Stimulated activated CD8-positive, alpha-beta memory T cell treated with anti-CD3 and anti-CD28 coated beads, Interleukin-15, amount 100 ng/mL, for 1 hour (primary cell): ENCODE results near the gene DNASE1L1.
A peak's percentile ranks its signal among the peaks of the same experiment; 100 is the strongest.

Source experiments
- DNase-seq: peaks from one replicate; pipeline ENCODE4 v3.0.0-alpha.2; 2020; ENCODE audit warnings: low read depth

DNASE1L1 gene, protein sequence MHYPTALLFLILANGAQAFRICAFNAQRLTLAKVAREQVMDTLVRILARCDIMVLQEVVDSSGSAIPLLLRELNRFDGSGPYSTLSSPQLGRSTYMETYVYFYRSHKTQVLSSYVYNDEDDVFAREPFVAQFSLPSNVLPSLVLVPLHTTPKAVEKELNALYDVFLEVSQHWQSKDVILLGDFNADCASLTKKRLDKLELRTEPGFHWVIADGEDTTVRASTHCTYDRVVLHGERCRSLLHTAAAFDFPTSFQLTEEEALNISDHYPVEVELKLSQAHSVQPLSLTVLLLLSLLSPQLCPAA

DNA sequence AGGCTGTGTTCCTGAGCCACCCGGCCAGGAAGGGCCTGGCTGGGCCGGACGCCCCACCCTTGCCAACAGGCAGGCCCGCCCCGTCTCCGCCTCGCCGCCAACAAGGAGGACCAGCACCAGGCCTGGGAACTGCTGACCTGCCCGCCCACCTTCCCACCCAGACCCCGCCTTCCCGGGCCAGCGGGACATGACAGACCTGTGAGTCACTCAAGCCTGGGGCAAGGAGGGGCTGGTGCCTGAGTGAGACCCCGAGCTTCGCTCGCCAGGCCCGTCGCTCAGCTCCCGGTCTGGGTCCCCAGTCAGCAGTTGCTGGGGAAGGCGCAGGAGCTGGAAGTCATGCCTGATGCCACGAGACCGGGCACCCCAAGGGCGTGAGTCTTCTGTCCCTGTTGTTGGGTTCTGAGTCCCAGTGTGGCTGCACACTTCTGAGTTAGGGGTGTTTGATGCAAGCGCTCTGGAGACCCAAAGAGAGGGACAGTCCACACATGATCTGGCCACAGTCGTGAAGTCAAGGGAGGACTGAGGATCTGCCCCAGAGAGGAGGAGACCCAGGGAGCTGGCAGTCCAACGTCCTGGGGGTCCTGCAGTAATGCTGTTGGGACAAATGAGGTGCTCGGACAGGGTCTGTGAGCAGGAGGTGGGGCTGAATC is at the start of gene DNASE1L1:
TSS of gene DNASE1L1 (minus strand) at position 33 of the 650 bp plus-strand sequence. CDS start 3,686 bp downstream, outside the sequence.
- DNase-seq: no peak

DNA sequence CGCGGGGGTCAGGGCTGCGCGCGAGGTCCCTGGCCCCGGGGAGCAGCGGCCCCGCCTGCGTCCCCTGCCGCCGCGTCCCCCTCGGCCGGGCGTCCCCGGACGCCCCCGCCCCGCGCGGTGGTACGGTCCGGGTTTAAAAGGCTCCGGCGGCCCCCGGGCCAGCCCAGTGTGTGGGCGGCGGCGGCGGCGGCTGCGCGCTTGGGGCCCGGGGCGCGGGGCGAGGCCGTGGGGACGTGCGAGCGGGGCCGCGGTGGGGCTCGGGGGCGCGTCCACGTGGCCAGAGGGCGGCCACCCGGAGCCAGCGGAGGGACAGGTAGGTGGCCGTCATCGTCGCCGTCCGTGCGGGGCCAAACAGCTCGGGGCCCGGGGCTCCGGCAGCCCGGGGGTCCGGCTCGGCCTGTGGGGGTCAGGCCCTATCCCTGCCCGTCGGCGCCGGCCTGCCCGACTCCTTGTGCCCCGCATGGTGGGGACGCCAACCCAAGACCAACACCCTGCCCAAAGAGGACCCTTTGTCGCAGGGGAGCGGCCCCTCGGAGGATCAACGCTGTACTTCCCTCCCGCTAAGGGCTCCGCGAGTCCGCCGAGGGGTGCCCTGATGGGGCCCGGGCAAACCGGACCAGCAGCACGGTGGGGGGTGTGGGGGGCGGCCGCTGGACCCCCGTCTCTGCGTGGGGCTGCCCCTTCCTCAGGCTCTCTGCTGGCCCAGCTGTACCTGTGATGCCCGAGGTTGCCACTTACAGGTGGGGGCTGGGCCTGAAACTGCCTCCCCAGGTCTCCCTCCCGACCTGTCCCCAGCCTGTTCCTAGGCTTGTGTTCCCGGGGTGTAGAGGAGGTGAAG is 49.3 kb upstream of the DNASE1L1 start, which contains the start of gene PLXNA3:
TSS of gene PLXNA3 (plus strand) at position 166 of the 838 bp plus-strand sequence. CDS start 1,903 bp downstream, outside the sequence.
- DNase-seq: no peak

DNA sequence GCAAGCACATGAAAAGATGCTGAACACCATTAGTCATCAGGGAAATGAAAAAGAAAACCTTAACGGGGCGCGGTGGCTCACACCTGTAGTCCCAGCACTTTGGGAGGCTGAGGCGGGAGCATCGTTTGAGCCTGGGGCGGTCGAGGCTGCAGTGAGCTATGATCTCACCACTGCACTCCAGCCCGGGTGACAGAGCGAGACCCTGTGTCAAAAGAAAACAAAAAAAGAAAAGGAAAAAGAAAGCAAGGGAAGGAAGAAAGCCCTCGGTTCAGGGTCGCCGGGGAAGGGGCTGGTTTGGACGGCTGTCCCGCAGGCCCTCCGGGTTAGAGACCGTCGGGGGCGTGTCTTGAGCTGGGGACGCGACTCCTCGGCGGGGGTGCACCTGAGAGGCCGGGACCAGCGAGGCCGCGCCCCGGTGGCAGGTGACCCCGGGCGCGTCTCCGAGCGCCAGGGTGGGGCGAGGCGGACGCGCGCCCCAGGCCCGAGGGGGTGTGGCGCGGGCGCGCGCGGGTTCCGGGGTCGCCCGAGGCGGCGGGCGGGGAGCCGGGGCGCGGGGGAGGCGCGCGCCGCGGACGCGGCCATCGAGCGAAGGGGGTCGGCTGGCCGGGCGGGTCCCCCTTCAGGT is 48.5 kb upstream of the DNASE1L1 start:
- no peak for DNase-seq

DNA sequence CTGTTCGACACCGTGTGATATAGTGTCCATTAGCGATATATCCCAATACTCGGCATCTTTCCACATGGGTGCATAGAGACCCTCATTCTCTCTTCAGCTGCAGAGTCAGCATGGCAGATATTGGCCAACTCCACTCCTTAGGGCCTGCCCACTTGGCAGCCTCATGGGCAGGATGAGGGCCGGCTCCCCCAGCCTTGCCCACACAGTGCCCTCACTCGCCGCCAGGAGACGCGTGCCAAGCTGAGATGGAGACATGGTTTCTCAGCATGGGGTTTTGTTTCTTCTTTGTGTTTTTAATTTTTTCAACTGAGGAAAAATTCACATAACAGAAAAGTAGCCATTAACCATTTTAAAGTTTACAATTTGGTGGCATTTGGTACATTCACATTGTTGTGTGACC is 43.8 kb upstream of the DNASE1L1 start:
- DNase-seq: no peak

DNA sequence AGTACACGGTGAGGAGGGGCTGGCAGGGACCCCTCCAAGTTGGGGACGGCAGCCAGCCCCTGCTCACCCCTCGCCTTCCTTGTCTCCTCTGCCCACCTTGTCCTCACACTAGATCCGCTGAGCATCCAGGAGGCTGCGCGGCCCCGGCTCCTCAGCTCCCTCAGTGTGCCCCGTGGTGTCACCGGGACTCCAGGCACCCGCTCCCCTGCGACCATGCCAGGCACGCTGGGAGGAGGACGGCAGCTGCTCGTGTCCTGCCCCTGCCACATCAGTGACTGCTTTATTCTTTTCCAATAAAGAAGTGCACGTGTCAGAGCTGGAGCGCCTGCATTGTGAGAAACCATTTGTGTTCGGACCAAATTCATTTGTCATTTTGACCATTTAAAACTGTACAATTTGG is 41.3 kb upstream of the DNASE1L1 start:
- no peak for DNase-seq

DNA sequence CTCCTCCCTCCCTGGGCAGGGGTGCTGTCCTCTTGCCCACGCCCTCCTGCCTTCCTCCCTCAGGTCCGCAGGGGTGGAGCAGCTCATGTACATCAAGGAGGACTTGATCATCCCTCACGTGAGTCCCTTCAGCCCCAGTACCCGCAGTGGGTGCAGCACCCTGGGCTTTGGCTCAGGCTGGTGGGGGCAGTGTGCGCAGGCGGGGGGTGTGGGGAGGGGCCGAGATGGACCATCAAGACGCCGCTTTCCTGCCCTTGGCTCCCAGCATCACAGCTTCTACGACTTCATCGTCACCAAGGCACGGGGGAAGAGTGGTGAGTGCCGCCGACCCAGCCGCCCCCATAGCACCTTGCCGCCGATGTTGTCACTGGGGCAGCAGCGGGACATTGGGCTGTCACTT is 40.6 kb upstream of the DNASE1L1 start:
- no peak for DNase-seq

DNA sequence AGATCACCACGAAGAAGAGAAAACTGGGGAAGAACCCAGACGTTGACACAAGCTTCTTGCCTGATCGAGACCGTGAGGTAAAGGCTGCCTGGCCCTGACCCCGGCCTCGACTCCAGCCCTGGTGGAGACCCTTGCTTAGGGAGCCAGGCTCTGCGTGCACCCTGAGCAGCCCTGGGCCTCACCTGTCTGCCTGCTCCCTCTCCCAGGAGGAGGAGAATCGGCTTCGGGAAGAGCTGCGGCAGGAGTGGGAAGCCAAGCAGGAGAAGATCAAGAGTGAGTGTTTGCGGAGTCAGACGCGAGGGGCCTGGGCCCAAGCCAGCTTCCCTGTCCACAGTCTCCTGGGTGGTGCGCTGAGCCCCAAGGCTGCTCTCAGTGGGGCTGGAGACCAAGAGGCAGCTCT is 39.4 kb upstream of the DNASE1L1 start:
- no peak for DNase-seq

DNA sequence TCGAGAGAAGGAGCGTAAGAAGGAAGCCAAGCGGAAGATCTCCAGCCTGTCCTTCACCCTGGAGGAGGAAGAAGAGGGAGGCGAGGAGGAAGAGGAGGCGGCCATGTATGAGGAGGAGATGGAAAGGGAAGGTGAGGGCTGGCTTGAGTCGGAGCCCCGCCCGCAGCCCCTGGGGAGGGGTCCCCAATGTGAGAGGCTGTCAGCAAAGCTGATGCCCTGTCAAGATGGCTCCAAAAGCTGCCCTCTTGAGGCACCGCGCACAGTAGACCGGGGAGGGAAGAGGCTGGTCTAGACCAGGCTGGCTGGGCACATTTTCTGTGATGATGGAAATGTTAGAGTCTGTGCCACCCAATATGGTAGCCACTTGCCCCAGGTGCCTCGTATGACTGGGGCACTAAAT is 37.4 kb upstream of the DNASE1L1 start:
- no peak for DNase-seq

DNA sequence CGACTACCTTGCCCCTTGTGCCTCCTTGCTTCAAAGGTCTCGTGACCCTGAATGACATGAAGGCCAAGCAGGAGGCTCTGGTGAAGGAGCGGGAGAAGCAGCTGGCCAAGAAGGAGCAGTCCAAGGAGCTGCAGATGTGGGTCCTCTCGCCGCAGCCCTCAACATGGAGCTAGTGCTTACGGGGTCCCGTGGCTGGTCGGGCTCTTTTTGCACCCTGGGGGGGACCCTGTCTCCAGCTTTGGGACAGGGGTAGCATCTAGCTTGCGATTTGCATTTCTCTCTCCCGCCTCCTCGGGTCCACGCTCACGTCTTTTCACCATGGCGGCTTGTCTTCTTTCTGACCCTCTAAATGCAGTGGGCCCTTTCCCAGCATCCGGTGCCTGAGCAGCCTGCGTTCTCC is 36.7 kb upstream of the DNASE1L1 start:
- DNase-seq: no peak

DNA sequence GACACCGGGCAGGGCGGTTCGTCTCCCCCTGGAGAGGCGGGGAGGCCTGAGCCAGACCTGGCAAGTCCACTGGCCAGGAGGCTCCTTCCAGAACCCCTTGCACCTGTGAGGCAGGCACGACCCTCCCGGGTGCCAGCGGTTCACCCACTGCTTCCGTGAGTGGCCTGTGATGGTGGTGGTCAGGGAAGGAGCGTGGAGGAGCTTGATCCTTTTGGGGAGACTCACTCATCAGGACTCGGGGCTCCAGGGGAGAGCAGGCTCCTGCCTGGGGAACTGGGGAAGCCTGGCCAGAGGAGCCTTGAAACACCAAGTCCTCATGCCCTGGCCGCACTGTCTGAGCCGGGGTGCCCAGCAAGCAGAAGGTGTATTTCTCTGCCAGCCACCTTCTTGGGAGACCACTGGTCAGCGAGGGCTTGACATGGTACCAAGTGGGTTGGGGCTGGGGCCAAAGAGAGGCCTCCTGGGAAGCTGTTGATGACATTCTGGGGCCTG is 35.7 kb upstream of the DNASE1L1 start:
- no peak for DNase-seq

DNA sequence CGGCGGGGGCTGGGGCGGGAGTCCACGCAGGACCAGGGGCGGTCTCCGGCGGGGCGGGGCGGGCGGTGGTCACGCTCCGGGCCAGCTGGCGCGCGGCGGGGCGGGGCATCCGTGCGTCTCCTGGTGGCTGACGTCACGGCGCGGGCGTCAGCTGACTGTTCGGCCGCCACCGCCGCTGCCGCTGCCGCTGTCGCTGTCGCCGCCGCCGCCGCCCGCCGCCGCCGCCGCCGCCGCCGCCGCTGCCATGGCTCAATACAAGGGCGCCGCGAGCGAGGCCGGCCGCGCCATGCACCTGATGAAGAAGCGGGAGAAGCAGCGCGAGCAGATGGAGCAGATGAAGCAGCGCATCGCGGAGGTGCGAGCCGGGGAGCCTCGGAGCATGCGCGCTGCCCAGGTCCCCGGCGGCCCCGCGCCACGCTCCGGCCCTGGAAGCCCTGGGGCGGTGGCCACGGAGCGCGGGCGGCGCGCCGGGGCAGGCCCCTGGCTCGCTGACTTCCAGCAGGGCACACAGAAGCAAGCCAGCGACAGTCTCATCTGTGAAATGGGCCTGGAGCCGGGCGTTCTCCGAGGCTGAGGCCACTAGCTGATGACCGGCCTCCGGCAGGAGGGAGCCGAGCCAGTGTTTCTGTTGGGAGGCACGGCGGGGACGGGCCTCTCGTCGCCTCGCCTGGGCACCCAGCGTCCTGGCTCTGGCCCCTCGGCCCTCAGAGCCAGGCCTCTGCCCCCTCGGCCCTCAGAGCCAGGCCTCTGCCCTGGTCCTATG is 35.1 kb upstream of the DNASE1L1 start, which contains the start of gene FAM50A:
TSS of gene FAM50A (plus strand) at position 150 of the 763 bp plus-strand sequence. CDS start at position 245, 95 bp downstream.
- peak; percentile 24 for DNase-seq

DNA sequence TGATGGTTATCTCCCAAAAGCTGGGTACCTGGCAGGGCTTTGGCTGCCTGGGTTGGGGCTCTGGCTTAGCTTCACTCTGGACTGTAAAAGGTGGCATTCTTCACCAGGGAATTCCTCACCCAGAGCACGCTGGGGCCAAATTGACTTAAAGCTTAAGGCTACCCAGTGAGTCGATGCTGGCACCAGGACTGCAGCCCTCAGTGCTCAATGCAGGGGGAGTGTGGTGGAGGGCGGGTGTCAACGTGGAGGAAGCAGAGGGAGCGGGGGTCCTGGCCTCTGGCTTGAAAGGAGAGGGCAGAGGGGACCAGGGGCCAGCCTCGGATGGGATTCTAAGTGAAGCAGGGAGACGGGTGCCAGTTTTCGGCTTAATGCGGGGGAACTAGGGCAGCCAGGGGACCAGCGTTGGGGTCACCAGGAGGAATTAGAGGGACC is 34.4 kb upstream of the DNASE1L1 start:
- no peak for DNase-seq

DNA sequence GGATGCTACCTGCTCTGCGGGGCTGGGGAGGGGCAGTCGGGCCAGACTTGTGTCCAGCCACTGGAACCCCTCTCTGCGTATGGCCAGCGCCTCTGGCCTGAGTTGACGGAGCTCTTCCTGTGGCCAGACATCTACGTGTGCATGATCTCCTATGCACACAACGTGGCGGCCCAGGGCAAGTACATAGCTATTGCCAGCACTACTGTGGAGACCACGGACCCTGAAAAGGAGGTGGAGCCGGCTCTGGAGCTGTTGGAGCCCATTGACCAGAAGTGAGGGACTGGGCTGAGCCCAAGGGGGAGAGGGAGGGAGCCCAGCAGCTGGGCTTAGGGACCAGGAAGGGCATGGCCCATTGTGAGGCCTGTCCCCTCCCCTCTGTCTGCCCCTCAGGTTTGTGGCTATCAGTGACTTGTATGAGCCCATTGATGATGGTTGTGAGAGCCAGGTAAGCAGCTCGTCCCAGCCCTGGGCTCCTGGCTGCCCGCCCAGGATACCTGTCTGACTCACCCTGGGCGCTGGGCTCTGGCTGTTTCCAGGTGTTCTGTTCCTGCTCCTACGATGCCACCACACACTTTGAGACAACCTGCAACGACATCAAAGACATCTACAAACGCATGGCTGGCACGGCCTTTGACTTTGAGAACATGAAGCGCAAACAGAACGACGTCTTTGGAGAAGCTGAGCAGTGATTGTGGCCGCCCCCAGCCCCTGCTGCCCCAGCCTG is 33.1 kb upstream of the DNASE1L1 start:
- DNase-seq: no peak

DNA sequence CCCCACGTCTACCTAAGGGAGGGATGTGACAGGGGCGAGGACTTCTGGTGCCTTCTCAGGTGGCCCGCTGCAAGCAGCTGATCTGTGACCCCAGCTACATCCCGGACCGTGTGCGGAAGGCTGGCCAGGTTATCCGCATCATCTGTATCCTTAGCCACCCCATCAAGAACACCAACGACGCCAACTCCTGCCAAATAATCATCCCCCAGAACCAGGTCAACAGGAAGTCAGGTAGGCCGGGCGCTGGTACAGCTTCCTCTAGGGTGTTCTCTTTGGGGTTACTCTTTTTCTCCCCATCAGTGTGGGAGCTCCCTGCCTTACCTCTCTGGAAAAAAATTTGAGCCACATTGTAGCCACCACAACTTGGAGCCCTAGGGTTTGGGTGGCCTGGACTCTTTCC is 32.5 kb upstream of the DNASE1L1 start:
- no peak for DNase-seq

DNA sequence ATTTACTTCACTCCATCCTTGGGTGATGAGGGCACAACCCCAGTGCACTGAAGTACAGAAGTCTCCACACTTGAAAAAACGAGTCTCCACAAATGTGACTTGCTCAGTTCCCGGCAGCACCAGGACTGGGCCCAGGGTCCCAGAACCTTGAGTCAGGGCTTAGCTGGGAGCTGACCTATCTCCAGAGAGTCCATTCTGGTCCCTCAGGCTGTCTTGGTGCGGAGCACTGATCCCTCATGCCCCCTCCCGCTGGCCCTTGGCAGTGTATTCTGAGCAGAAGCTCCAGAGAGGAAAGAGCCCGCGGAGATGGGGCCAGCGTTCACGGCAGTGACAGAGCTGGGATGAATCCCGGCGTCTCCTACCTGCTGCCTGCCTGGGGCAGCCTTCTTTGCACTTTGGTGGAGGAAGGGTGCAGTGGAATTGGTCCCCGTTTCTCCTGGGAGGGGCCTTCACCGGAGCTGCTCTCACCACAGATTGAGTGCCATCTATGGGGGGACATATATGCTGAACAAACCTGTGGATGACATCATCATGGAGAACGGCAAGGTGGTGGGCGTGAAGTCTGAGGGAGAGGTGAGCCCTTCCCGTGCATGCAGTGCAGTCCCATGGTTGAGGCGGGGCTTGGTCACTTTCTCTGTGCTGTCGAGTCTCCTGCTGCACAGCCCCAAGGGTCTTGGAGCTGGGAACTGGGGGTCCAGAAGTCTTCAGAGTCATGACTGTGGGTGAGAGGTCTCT is 31.7 kb upstream of the DNASE1L1 start:
- DNase-seq: no peak

DNA sequence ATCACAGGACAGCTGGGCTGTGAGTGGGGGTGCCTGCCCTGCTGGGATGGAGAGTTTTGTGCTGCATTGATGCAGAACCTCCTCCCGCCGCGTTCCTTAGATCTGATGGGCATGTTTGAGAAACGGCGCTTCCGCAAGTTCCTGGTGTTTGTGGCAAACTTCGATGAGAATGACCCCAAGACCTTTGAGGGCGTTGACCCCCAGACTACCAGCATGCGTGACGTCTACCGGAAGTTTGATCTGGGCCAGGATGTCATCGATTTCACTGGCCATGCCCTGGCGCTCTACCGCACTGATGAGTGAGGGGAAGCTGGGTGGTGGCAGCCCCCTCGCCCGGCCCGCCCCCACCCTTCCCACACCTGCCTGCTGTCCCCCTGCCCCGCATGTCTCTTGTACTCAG is 30.8 kb upstream of the DNASE1L1 start:
- no peak for DNase-seq

DNA sequence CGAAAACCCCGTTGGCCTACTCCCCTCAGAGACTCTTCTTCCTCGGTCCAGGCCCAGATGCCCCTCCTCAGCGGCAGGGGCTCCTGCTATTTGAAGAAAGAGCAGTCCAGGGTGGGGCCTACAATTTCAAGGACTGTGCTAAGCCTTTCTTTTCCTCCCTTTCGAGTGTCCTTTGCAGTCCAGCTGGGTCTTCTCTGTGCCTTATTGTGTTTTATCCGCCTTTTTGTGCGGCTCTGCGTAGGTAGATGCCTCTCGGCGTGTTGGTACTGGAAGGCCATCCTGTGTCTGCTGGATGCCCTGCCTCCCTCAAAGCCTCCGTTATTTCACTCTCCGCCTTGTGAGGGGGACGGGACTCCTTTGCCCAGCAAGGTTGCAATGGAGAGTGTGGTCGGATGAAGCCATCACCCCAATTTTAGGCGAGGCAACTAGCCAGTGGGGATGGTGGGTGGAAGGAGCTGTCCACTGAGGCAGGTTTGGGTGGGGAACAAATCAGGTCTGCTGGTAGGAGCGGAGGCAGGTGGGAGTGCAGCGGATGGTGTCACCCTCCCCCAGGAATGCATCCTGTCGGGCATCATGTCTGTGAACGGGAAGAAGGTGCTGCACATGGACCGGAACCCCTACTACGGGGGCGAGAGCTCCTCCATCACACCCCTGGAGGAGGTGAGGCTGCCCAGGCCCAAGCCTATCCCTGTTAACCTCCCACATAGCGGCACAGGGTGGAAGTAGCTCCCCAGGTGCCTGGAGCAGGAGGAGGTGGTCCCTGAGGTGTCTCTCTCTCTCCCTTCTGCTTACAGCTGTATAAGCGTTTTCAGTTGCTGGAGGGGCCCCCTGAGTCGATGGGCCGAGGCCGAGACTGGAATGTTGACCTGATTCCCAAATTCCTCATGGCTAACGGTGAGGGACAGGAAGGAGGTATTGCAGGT is 29.2 kb upstream of the DNASE1L1 start:
- no peak for DNase-seq

DNA sequence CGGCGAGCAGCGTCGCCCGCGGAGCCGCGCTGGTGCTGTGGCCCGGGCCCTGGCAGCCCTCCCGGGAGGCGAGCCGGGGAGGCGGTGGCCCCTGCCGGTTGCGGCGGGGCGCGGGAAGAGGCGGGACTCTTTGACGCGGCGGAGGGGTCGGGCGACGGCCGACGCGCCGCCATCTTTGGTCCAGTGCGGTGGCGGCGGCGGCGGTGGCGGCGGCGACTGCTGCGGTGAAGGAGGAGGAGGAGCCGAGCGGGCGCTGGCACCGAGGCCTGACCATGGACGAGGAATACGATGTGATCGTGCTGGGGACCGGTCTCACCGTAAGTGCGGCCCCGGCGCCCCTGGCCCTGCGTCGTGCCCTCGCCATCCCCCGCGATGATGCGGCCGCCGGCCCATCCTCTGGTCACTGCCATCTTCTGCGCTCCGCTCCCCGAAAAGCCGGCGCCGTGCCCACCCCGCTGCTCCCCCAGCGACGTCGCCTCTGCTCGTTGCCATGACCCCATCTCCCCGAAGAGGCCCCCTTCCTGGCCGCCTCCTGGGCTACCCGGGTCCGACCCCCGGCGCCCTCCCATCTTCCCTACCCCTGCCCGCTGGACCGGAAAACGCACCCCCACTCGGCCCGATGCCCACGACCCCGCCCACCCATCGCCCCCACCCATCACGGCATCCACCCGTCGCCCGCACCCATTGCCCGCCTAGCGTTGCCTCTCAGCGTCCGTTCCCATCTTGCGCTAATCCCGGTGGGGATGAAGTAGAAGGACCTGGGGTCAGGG is 28.1 kb upstream of the DNASE1L1 start, which contains the start of gene GDI1:
TSS of gene GDI1 (plus strand) at position 172 of the 770 bp plus-strand sequence. CDS start at position 273, 101 bp downstream.
- DNase-seq: no peak
